ENCODE data around the gene PRDM15.

The PRDM15 gene

DNA sequence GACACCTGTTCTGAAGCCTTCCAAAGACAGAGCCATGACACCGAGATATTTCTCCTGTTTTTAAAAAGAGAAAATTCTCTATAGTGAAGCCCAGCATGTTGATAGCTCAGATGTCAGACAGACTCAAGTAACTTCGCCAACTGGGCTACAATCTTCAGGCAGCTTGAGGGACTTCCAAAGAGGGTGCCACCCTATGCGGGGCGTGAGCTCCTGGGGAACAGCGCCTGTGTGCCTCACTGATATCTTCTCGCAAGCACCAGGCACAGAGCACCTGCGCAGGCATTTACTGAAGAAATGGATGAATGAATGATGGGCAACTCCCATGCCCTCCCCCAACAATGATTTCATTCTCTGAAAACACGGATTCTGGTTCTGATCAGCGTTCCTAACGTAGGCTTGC, 129.9 kb downstream of the PRDM15 start:
- TF ChIP-seq, protein P1, sequence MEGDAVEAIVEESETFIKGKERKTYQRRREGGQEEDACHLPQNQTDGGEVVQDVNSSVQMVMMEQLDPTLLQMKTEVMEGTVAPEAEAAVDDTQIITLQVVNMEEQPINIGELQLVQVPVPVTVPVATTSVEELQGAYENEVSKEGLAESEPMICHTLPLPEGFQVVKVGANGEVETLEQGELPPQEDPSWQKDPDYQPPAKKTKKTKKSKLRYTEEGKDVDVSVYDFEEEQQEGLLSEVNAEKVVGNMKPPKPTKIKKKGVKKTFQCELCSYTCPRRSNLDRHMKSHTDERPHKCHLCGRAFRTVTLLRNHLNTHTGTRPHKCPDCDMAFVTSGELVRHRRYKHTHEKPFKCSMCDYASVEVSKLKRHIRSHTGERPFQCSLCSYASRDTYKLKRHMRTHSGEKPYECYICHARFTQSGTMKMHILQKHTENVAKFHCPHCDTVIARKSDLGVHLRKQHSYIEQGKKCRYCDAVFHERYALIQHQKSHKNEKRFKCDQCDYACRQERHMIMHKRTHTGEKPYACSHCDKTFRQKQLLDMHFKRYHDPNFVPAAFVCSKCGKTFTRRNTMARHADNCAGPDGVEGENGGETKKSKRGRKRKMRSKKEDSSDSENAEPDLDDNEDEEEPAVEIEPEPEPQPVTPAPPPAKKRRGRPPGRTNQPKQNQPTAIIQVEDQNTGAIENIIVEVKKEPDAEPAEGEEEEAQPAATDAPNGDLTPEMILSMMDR (IDR thresholded peaks at IDR 0.05; ENCODE audit: extremely low read depth, missing control alignments), result no peak
- DNase-seq (ENCODE audit: low spot score), result no peak
